GM10266 (cell line): ENCODE data around the gene TRIM13.
"Not testable (repeated sequence)": the region's sequence is repeated elsewhere in the genome, so short reads cannot be mapped to it uniquely, and the experiment has no call there.

Experiments
- DNase-seq: peaks from one replicate; pipeline ENCODE4 v3.0.0; 2012; ENCODE audit errors: extremely low spot score
- TF ChIP-seq, protein P1 (sequence below): IDR thresholded peaks from 2 replicates; pipeline ENCODE4 v1.5.1; 2012; ENCODE audit warnings: mild to moderate bottlenecking, low read depth; ENCODE audit not compliant: control insufficient read depth, insufficient read depth; ENCODE audit errors: missing control alignments

Gene TRIM13

DNA sequence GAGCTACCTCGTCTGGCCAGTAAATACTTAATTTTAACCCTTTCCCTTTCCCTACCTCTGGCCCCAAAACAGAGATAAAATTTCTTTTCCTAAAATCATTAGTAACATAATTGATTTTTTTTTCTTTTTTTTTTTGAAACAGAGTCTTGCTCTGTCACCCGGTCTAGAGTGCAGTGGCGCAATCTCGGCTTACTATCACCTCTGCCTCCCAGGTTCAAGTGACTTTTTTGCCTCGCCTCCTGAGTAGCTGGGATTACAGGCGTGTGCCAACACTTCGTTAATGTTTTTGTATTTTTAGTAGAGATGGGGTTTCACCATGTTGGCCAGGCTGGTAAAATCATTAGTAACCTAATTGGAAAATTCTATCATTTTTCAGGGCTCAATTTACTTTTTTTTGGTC is 10.4 kb upstream of the TRIM13 start:
- DNase-seq = no peak

DNA sequence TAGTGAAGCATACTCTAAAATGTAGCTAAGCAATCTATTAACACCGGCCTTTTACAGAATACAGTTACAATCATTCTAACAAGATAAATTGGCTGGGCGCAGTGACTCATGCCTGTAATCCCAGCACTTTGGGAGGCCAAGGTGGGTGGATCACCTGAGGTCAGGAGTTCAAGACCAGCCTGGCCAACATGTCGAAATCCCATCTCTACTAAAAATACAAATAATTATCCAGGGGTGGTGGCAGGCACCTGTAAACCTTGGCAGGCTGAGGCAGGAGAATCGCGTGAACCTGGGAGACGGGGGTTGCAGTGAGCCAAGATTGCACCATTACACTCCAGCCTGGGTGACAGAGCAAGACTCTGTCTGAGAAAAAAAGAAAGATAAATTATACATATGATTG is 6.2 kb upstream of the TRIM13 start:
- not testable (repeated sequence) for DNase-seq

More for the DNA sequence above, 10.4 kb upstream of the TRIM13 start:
- TF ChIP-seq, protein P1, sequence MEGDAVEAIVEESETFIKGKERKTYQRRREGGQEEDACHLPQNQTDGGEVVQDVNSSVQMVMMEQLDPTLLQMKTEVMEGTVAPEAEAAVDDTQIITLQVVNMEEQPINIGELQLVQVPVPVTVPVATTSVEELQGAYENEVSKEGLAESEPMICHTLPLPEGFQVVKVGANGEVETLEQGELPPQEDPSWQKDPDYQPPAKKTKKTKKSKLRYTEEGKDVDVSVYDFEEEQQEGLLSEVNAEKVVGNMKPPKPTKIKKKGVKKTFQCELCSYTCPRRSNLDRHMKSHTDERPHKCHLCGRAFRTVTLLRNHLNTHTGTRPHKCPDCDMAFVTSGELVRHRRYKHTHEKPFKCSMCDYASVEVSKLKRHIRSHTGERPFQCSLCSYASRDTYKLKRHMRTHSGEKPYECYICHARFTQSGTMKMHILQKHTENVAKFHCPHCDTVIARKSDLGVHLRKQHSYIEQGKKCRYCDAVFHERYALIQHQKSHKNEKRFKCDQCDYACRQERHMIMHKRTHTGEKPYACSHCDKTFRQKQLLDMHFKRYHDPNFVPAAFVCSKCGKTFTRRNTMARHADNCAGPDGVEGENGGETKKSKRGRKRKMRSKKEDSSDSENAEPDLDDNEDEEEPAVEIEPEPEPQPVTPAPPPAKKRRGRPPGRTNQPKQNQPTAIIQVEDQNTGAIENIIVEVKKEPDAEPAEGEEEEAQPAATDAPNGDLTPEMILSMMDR = no peak

GRCh38 chr13:49993111-49993510 is 3.7 kb upstream of the TRIM13 start:
- TF ChIP-seq, protein P1 = no peak
- no peak for DNase-seq

DNA sequence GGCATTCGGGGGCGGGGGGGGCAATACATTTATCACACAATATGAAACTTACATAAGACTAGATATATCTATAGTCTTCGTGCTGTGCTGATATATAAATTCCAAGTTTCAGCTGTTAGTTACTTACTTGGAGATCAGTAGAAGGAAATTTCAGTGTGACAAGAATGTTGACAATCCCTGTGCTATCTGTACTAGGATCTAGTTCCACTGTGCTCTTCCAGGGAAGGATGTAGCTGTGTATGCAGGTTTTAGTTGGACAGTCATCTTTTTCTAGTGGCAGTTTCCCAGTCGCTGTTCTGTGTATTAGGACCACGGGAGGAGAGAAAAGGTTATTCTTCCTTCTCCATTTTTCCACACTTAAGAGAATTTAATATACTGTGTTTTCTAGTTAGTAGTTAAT is 3.2 kb upstream of the TRIM13 start:
- TF ChIP-seq, protein P1 = no peak
- no peak for DNase-seq

DNA sequence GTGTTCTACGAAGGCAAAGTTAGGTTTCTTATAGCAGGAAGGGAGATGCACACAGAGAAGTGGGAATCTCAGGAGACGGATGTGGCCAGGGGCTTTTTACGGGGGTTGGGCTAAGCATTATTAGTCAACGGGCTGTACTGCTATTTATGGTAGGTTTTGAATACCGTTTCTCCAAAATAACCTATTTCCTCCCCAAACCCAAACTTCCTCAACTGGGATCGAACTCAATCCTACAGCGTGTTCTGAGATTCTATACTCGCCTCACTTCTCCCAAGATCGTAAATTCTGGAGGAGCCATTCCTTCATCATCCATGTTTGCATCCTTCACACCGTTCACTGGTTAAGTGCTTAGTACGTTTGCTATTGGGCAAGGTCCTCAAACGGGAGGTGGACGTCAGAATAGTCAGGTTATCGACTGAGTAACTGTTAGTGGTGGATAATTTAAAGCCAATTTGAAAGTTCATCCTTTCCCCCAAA is 1.2 kb upstream of the TRIM13 start:
- TF ChIP-seq, protein P1 = no peak
- DNase-seq = peak; percentile 34

- TF ChIP-seq, protein P1 = no peak
- peak; percentile 90 for DNase-seq
These were observed 504 bp upstream of the TRIM13 start for GRCh38 chr13:49996161-49996915.

DNA sequence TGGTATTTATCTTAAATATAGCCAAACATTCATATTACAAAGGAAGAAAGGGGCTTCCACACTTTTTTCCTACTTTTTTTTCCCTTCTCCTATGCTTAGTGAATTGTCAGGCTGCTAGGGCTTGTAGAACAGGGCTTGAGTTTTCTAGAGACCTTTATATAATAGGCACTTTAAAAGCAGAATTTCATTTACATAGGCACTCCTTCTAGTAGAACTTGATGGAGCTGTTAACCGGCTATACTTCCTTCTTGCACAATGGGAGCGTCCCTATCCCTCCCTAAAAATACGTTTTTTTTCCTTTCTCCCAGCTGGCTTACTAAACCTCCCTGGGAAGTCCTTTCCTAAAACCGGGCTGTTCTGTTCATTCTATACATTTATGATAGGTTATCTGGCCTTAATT is 1.1 kb downstream of the TRIM13 start:
- TF ChIP-seq, protein P1 = no peak

More for the DNA sequence above, 1.1 kb downstream of the TRIM13 start:
- DNase-seq = no peak
